NCI-H2227 (cell line): ENCODE results near the gene NACC1.
A peak's percentile ranks its signal among the peaks of the same experiment; 100 is the strongest.

ENCODE experiments used
- DNase-seq: peaks from one replicate; lab custom pipeline; 2025; ENCODE audit not compliant: unreplicated experiment; lab: John Stamatoyannopoulos, UW

NACC1 gene

DNA sequence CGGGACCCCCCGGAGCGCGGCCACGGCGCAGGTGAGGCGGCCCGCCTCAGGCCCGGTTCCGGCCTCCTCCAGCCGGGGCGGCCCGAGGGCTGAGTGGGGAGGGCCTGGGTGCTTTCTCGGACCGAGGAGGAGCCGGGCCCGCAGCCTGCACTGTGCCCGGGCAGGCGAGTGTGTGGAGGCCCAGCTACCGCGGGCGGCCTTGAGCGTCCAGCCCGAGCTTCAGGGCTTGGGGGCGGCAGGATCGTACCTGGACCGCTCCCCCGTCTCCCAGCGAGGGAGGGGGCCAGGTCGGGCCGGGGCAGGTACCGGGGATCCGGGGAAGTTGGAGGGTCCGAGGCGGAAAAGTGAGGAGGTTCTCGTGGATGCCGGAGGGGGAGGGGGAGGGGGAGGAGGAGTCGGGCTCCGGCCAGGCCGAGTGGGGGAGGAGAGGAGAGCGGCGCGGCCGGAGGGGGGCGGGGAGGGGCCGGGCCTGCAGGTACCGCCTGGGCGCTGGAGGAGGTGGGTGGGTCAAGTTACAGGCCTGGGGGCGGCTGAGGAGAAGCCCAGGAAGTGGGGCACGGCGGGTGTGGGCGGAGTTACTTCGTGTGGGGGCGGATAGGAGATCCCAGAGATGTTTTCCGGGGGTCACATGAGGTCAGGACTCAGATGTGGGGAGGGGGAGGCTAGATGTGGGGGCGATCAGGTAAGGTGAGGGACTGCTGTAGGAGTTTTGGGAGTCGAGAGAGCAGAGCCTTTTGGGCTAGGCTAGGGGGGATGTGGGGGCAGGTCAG, 545 bp downstream of the NACC1 start:
- peak; percentile 41 for DNase-seq

DNA sequence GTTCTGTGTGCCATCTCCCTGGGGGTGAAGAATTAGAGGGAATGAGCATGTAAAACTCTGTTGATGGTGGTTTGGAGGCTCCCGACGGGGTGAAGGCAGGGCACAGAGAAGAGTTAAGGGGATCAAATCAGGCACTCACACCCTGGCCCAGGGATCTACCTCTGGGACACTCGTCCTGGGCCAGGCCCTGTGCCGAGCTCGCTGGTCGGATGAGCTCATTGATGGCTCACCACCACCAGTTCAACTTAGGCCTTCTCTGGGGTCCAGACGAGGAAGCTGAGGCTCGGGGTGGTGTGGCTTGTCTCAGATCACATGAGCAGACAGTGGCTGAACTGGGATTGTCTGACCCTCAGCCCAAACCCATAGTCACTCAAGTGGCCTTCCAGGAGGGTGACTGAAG, 1.6 kb downstream of the NACC1 start:
- DNase-seq: no peak

DNA sequence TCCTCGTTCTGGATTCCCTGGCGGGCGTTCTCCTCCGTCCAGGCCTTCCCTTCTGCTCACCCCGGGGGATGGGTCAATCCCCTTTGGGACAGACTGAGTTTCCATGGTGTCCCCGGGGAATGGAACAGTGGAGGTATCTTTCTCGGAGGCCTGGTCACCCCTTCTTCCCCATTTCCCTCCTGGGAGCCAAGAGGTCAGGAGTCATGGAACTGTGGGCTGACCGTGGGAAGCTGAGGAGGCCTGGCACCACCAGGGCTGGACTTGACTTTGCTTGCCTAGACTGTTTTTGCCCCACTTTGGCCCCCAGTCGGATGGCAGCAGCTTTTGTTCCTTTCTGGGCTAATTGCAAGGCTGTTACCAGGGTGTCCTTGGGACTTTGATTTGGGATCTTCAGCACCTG, 2.0 kb downstream of the NACC1 start:
- no peak for DNase-seq

DNA sequence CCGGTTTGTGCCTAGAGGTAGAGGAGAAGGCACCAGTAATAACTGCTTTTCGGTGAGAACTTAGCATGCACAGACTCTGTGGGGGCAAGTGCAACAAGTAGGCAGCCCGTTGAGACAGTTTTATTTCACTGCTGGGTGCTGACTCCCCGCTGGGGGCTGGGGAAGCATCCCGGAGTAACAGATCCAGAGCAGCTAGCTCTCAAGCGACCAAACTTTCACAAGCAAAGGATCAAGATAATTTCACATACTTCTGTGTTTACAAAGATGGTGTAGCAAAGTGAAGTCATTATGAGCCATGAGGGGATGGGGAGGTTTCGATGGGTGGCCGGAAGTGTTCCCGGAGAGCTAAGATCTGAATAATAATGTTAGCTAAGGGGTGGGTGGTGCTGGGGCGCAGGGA, 2.8 kb downstream of the NACC1 start:
- DNase-seq: no peak

DNA sequence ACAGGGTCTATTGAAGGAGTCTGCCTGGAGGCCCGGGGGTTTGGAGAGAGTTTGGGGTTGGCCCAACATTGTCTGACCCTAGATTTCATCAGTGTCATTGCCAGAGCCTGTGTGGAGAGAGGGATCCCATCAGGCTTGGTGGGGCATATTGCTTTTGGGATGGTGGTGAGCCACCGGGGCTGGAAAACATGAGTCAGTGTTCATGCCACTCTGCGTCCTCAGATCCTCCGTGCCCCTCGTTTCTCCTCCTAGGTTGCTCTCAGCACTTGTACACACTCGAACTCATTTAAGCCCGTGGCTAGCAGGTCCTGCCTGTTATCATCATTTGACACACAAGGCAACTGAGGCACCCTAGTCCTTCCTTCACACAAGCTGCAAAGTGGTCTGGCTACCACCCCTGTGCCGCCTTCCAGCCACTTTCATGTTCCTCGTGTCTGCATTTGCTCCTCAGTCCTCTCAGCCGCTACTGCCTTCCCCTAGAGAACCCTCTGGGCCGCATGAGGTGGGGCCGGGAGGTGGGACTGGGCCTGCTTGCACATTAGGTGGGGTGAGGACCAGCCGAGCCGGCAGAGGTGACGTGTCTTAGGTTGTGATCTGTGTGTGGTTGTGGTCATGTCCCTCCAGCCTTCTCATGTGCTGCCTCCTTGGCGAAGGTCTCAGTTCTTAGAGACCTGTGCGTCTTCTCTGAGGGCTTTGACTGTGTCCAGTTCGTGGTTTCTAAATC, 3.6 kb downstream of the NACC1 start:
- DNase-seq: no peak

DNA sequence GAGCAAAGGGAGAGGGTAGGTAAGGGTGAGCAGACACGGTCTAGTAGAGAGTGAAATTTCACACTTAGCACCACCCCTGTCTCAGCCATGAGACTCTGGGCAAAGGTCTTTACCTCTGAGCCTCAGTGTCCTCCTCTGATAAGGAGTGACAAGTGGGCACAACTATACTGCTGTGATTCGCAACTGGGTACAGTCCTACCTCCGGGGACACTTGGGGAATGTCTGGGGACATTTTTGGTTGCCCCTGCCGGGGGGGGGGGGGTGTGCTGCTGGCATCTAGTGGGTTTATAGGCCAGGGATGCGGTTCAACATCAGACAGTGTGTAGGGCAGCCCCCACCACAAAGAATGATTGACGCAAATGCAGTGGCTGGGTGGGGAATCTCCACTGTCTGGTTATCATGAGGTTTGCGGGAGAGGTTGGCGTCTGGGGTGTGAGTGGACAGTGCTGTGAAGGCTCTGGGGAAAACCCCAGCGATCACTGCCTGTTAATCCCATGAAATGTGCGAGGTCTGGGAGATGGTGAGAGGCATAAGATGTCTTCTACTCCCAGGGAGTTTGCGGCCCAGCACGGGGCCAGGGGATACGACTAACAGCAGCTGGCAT, 4.3 kb downstream of the NACC1 start:
- no peak for DNase-seq

DNA sequence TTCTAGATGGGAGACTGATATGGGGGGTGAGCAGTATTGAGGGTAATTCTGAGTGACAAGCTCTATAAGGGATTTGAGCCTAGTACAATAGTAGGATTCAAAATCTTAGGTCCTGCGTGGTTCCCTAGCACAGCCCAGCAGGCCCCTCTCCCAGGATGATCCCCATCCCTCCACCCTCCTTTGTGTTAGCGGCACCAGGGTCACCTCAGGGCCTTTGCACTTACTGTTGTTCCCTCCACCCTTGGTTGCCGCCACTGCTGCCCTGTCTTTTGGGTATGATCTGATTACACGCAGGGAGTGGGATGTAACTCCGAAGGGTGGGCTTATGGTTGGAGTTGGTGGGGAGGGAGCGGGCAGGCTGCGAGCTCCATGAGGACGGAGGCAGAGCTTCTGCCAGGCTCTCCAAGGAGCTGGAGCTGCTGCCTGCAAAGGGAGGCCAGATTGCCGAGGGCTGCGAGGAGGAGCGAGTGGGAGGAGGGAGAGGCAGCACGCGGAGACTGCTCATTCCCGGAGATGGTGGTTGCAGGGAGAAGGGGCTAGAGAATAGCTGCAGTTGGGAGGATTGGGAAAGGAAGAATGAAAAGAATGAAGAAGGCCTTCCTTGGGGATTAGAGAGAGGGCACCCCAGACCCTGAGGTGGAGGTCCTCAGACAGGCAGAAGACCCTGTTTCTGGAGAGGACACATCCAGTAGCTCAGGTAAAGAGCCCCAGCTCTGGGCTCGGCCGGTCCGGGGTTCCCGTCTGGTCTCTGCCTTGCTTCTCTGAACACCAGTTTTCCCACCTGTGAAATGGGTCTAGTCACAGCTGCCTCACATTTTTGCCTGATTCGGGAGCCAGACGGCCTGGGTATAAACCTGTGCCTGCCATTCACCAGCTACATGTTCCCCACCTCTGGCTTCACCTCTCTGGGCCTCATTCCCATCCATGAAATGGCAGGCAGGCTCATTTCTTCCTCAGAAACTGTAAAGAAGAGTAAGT, 5.2 kb downstream of the NACC1 start:
- DNase-seq: no peak

DNA sequence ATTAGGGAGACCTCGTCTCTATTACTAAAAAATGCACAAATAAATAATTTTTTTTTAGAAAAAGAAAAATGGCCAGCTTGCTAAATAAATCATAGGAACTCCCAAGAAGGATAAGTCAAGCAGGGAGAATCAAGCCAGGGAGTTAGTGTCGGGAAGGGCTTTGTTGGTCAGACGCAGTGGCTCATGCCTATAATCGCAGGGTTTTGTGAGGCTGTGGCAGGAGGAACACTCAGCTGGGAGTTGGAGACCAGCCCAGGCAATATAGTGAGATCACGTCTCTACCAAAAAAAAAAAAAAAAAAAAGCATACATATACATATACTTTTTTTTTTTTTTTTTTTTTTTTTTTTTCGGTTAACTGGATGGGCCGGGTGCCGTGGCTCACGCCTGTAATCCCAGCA, 9.0 kb downstream of the NACC1 start:
- DNase-seq: no peak

DNA sequence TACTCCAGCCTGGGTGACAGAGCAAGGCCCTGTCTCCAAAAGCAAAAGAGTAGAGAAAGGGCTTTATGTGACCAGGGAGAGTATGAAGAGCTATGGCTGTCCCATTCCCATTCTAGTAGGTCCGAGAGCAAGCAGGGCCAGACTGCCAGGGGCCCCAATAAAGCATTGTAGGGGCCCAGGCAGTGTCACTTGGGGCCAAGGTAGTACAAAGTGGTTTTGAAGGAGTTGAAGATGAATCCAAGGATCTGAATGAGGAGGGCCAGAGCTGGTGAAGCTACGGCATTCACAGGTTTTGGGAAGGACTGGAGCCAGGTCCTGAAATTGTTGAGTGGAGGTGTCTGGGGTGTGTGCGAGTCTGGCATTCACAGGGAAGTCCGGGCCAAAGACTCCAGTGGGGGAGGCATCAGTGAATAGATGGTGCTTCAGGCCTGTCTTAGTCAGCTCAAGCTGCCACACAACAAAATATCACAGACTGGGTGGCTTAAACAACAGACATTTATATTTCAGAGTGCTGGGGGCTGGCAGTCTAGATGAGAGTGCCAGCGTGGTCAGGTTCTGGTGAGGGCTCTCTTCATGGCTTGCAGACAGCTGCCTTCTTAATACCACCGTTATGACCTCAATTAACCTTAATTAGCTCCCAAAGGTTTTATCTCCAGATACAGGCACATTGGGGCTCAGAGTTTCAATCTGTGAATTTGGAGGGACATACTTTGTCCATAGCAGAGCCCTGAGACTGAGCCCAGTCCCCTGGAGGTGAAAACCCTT, 9.9 kb downstream of the NACC1 start:
- no peak for DNase-seq

DNA sequence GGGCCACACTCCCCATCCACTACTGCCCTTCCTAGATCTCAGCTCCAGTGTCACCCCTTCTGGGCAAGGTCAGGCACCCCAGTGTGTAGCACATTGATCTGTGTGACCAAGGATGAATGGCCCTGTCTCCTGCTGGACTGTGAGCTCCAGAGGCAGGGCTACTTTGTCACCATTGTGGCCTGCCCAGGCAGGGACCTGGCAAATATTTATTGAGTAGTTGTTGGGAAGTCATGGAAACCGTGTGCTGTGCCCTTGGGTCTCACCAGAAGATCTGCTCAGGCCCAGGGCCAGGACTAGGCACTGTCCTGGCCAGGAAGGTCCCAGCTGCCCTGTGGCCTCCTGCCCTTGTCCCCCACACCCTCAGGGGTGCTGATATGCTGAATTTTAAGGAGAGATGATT, 10.5 kb downstream of the NACC1 start:
- DNase-seq: no peak

DNA sequence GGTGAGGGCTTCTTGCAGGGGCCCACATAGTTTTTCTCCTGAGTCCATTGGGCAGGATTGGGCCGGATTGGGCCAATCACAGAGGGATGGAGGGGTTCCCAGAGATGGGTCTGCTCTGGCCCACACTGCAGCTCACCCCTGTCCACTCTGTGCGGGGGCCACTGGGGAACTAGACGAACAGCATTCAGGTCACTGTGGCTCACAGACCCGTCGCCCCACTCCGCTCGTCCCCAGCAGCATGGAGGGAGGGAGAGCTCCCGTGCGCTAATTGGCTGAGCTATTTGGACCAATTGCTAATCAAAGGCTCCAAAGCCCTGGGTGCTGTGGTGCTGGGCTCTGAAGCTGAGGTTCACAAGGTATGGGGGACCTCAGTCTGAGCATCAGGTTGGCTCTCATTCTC, 11.3 kb downstream of the NACC1 start:
- no peak for DNase-seq

DNA sequence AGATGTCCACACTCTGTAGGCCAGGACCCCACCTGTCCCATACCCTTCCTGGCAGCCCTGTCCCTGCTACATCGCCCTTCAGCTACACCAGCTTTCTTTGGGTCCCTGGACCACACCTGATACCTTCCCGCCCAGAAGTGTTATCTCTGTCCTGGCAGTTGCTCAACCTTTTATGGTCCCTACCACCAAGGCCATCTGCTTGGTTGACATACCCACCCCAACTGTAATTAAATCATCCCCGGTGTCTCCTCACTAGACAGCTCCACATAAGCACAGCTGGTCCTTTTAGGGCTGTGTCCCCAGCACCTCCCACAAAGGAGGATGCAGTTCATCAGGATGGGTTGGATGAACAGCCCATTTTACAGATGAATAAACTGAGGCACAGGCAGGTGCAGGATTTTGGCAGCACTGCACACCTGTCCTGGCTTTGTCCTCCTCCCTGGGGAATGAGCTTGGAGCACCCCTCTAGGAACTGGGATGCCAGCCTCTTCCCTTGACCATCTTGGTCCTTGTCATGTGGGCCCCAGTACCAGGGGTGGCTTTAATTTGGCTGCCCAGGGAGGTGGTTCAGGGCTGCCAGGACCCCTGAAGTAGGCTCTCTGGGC, 12.9 kb downstream of the NACC1 start:
- DNase-seq: no peak

DNA sequence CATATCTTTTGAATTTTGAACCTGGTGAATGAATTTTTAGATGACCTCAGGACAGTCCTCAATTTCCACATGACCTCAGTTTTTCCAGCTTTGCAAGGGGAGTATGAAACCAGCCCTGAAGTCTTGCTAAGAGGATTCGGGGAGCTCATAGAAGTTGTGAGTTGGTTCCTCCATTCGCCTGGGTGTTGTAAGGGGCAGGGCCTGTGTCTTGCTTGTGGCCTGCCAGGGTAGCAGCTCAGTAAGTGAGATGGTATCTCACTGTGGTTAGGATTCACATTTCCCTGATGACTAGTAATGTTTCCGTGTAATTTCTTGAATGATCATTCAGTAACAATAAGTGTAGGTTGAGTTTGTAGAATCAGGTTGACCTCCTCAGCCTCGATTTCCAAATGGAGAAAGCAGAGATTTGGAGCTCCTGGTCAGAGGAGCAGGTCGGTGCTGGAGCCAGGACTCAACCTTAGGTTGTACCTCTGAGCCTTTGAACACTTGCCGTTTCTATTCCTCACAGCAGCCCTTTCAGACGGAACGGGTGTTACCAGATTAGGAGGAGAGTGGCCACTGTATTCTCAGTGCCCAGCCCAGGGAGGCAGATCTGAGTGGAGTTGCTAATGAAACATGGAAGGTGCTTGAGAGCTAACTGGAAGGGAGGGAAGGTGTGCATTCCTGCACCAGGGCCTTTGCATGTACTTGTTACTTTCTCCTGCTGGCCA, 14.6 kb downstream of the NACC1 start:
- no peak for DNase-seq

DNA sequence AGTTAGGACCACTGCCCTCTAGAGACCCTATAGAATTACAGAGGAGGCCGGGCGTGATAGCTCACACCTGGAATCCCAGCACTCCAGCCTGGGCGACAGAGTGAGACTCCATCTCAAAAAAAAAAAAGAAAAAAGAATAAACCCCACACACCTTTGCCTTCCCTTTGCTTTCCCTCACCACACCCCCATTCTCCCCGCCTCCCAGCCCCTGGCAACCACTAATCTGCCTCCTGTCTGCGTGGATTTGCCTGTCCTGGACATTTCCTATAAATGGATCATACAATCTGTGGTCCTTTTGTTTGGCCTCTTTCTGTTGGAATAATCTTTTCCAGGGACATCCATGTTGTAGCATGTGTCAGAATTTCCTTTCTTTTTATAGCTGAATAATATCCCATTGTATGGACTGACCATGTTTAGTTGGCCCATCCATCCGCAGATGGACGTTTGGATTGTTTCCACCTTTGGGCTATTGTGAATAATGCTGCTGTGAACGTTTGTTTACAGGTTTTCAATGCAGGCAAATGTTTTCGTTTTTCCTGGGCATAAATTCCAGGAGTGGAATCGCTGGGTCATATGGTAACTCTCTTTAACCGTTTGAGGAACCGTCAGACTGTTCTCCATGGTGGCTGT, 15.3 kb downstream of the NACC1 start:
- DNase-seq: no peak

DNA sequence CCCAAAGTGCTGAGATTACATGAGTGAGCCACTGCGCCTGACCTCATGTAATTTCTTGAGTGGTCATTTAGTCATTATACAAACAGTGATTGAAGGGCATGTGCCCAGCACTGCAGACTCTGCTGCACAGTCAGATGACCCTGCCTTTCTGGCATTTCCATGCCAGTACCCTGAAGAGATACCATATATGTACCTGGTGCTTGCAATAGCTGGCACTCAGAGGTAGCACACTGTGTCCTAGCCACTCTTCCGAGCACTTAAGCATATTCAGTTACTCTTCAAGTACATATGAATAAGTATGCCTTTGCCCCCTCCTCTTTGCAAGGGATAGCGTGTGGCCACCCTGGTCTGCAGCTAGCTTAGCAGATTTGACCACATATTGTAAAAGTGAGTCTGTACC, 16.6 kb downstream of the NACC1 start:
- DNase-seq: no peak

DNA sequence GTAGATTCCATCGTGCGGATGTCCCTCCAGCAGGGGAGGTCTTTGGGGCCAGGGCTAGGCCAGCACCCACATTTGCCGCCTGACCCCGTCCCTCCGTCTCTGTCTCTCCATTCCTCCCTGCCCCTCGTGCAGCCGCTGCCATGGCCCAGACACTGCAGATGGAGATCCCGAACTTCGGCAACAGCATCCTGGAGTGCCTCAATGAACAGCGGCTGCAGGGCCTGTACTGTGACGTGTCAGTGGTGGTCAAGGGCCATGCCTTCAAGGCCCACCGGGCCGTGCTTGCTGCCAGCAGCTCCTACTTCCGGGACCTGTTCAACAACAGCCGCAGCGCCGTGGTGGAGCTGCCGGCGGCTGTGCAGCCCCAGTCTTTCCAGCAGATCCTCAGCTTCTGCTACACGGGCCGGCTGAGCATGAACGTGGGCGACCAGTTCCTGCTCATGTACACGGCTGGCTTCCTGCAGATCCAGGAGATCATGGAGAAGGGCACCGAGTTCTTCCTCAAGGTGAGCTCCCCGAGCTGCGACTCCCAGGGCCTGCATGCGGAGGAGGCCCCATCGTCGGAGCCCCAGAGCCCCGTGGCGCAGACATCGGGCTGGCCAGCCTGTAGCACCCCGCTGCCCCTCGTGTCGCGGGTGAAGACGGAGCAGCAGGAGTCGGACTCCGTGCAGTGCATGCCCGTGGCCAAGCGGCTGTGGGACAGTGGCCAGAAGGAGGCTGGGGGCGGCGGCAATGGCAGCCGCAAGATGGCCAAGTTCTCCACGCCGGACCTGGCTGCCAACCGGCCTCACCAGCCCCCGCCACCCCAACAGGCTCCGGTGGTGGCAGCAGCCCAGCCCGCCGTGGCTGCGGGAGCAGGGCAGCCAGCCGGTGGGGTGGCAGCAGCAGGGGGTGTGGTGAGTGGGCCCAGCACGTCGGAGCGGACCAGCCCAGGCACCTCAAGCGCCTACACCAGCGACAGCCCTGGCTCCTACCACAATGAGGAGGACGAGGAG, 17.3 kb downstream of the NACC1 start:
- no peak for DNase-seq

DNA sequence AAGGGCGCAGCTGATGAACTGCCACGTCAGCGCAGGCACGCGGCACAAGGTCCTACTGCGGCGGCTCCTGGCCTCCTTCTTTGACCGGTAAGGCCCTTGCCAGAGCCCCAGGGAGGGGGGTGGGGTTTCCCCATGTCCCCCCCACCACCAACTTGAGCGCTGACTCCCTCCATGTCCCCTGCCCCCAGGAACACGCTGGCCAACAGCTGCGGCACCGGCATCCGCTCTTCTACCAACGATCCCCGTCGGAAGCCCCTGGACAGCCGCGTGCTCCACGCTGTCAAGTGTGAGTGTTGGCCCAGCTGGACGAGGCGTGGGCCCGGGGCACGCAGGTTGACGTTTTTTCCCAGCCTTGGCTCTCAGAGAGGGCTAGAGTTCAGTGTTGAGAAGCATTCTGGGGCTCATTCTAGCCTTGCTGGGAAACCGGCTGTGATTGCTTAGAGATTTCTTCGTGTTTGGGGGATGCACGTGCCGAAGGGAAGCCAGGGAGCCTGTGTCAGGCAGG, 19.3 kb downstream of the NACC1 start:
- DNase-seq: no peak
